HCT116 (cell line): Measurements from ENCODE around the gene INSYN2A. TPM values are rescaled to one million over a fixed set of nuclear protein-coding genes. Genes with fewer than 3 reads are reported as not detected.

Experiments
- ATAC-seq: fragments of 200-7000 bp; cut with Tn5 transposase; 2 replicates; pipeline ENCODE4 v1.9.1; 2020; ENCODE audit warnings: mild to moderate bottlenecking, moderate library complexity
- BruUV-seq: library from RNA; stranded (reverse); fragments of 400-500 nt; replicated peaks from 2 replicates; lab custom pipeline; 2021; lab: Mats Ljungman, UMichigan
- CTCF ChIA-PET: fragments of 300-600 bp; sonication (Branson Sonifier 250); formaldehyde crosslinking; loops from one replicate; lab custom pipeline; 2021; ENCODE audit warnings: antibody characterized with exemption; lab: Charles Lee
- POLR2A ChIA-PET: fragments of 300-600, 350-600 bp; sonication (Branson Sonifier 250); formaldehyde crosslinking; loops from one replicate; lab custom pipeline; 2021; ENCODE audit warnings: antibody characterized with exemption; lab: Charles Lee
- RAD21 ChIA-PET, 2 experiments: fragments of 300-600 bp; sonication (Branson Sonifier 250); formaldehyde crosslinking; loops; one replicate each; lab custom pipeline; 2023; ENCODE audit warnings: low total read pairs in 2 of 2; ENCODE audit not compliant: uncharacterized antibody in 2 of 2, unreplicated experiment in 2 of 2, low non-redundant PET in 1 of 2; lab: Charles Lee
- DNase-seq: peaks from one replicate; pipeline ENCODE4 v3.0.0-alpha.2; 2010; ENCODE audit warnings: low read depth, low spot score
- H2AFZ ChIP-seq: fragments of 200-600 bp; shearing (Covaris generic), sonication (generic); 2 replicates; pipeline ENCODE4 v1.6.1; 2017; ENCODE audit warnings: low read depth, mixed run types, mixed read lengths, antibody characterized with exemption, low read length; ENCODE audit not compliant: poor library complexity, severe bottlenecking
- H3K27ac ChIP-seq: 2 replicates; pipeline ENCODE4 v1.5.1; 2012; ENCODE audit warnings: low read depth, low read length
- H3K27me3 ChIP-seq: fragments of 200-600 bp; sonication (generic); 2 replicates; pipeline ENCODE4 v1.6.1; 2016; ENCODE audit warnings: mixed run types, low read length, mixed read lengths; ENCODE audit not compliant: insufficient read depth
- H3K36me3 ChIP-seq, 2 experiments: fragments of 200-500 bp in 1 of 2; fragments of 200-600 bp in 1 of 2; sonication (Bioruptor generic) in 1 of 2; sonication (generic) in 1 of 2; 2 replicates each; pipeline versions ENCODE4 v1.5.1 to v1.6.1; 2014 to 2016; ENCODE audit warnings: low read length in 2 of 2, inconsistent platforms in 1 of 2, mixed read lengths in 1 of 2, mixed run types in 1 of 2; ENCODE audit not compliant: insufficient read depth in 2 of 2, control insufficient read depth in 1 of 2
- H3K4me1 ChIP-seq, 2 experiments: fragments of 200-600 bp in 1 of 2; sonication (generic) in 1 of 2; 2 replicates each; pipeline versions ENCODE4 v1.5.1 to v1.6.1; 2012 to 2017; ENCODE audit warnings: low read length in 2 of 2, inconsistent platforms in 1 of 2, mild to moderate bottlenecking in 1 of 2, mixed read lengths in 1 of 2, mixed run types in 1 of 2, moderate library complexity in 1 of 2; ENCODE audit not compliant: insufficient read depth in 2 of 2, control insufficient read depth in 1 of 2
- H3K4me2 ChIP-seq: fragments of 200-600 bp; sonication (generic); 2 replicates; pipeline ENCODE4 v1.6.1; 2017; ENCODE audit warnings: mixed run types, low read length, mixed read lengths
- H3K4me3 ChIP-seq, 2 experiments: fragments of 200-600 bp in 1 of 2; sonication (generic) in 1 of 2; replicated peaks in 1 of 2; 2 replicates each; pipeline ENCODE4 v1.5.1; 2011 to 2016; ENCODE audit warnings: low read length in 2 of 2, control low read depth in 1 of 2, low read depth in 1 of 2, mild to moderate bottlenecking in 1 of 2, mixed read lengths in 1 of 2, mixed run types in 1 of 2
- H3K79me2 ChIP-seq: fragments of 200-600 bp; sonication (generic); 2 replicates; pipeline ENCODE4 v1.6.1; 2017; ENCODE audit warnings: mild to moderate bottlenecking, mixed run types, low read length, moderate library complexity, mixed read lengths; ENCODE audit not compliant: insufficient read depth
- H3K9ac ChIP-seq: fragments of 200-600 bp; sonication (generic); 2 replicates; pipeline ENCODE4 v1.6.1; 2016; ENCODE audit warnings: low read length, mixed read lengths
- H3K9me2 ChIP-seq: fragments of 200-600 bp; sonication (generic), shearing (Covaris generic); 2 replicates; pipeline ENCODE4 v1.6.1; 2017; ENCODE audit warnings: mixed run types, mild to moderate bottlenecking, moderate library complexity; ENCODE audit not compliant: insufficient read depth
- H3K9me3 ChIP-seq, 2 experiments: fragments of 200-500 bp in 1 of 2; fragments of 200-600 bp in 1 of 2; sonication (Bioruptor generic) in 1 of 2; sonication (generic) in 1 of 2; 2 replicates each; pipeline ENCODE4 v1.6.1; 2014 to 2017; ENCODE audit warnings: low read length in 2 of 2, mixed read lengths in 2 of 2, inconsistent platforms in 1 of 2, low read depth in 1 of 2, mild to moderate bottlenecking in 1 of 2, mixed run types in 1 of 2, moderate library complexity in 1 of 2; ENCODE audit not compliant: control insufficient read depth in 1 of 2, insufficient read depth in 1 of 2
- H4K20me1 ChIP-seq: fragments of 200-600 bp; sonication (generic), shearing (Covaris generic); 2 replicates; pipeline ENCODE4 v1.6.1; 2017; ENCODE audit warnings: mixed run types, mild to moderate bottlenecking, moderate library complexity; ENCODE audit not compliant: insufficient read depth
- ATF3 ChIP-seq: IDR thresholded peaks from 2 replicates; pipeline ENCODE4 v1.6.1; 2012
- CBX3 ChIP-seq: IDR thresholded peaks from 2 replicates; pipeline ENCODE4 v1.6.1; 2012; ENCODE audit warnings: low read depth
- CEBPB ChIP-seq: IDR thresholded peaks from 2 replicates; pipeline ENCODE4 v1.6.1; 2012; ENCODE audit warnings: low read depth
- EGR1 ChIP-seq: IDR thresholded peaks from 2 replicates; pipeline ENCODE4 v1.6.1; 2012; ENCODE audit warnings: low read depth
- ELF1 ChIP-seq: IDR thresholded peaks from 2 replicates; pipeline ENCODE4 v1.6.1; 2012; ENCODE audit warnings: low read depth, borderline replicate concordance
- EZH2 ChIP-seq: fragments of 200-600 bp; sonication (generic); IDR thresholded peaks from 2 replicates; pipeline ENCODE4 v1.6.1; 2017; ENCODE audit warnings: antibody characterized with exemption, mixed run types
- FOSL1 ChIP-seq: IDR thresholded peaks from 2 replicates; pipeline ENCODE4 v1.6.1; 2012; ENCODE audit warnings: low read depth
- JUND ChIP-seq: IDR thresholded peaks from 2 replicates; pipeline ENCODE4 v1.6.1; 2012
- MAX ChIP-seq: IDR thresholded peaks from 2 replicates; pipeline ENCODE4 v1.6.1; 2012
- POLR2A ChIP-seq: IDR thresholded peaks from 2 replicates; pipeline ENCODE4 v1.7.0; 2011; ENCODE audit warnings: borderline replicate concordance; ENCODE audit not compliant: insufficient read depth, insufficient read length; ENCODE audit errors: extremely low read depth
- POLR2AphosphoS5 ChIP-seq: IDR thresholded peaks from 2 replicates; pipeline ENCODE4 v1.6.1; 2011; ENCODE audit warnings: mild to moderate bottlenecking, low read depth, low read length, moderate library complexity
- RAD21 ChIP-seq: IDR thresholded peaks from 2 replicates; pipeline ENCODE4 v1.6.1; 2012; ENCODE audit warnings: low read depth, mild to moderate bottlenecking
- SP1 ChIP-seq: IDR thresholded peaks from 2 replicates; pipeline ENCODE4 v1.6.1; 2012; ENCODE audit warnings: low read depth
- TCF7L2 ChIP-seq: IDR thresholded peaks from 2 replicates; pipeline ENCODE4 v1.7.0; 2011; ENCODE audit warnings: borderline replicate concordance, inconsistent platforms; ENCODE audit not compliant: insufficient read depth, insufficient read length; ENCODE audit errors: extremely low read depth
- YY1 ChIP-seq: IDR thresholded peaks from 2 replicates; pipeline ENCODE4 v1.6.1; 2011; ENCODE audit warnings: low read length, low read depth, moderate library complexity, mild to moderate bottlenecking; ENCODE audit not compliant: insufficient replicate concordance; ENCODE audit errors: extremely low read depth
- ZBTB33 ChIP-seq: IDR thresholded peaks from 2 replicates; pipeline ENCODE4 v1.6.1; 2011; ENCODE audit warnings: mild to moderate bottlenecking, low read length, moderate library complexity; ENCODE audit not compliant: insufficient replicate concordance; ENCODE audit errors: extremely low read depth
- ZFX ChIP-seq: fragments of 450-650 bp; IDR thresholded peaks from 2 replicates; pipeline ENCODE4 v1.6.1; 2017
- ZNF274 ChIP-seq: fragments of 200-500 bp; sonication (Bioruptor generic); IDR thresholded peaks from 2 replicates; pipeline ENCODE4 v1.6.1; 2014; ENCODE audit warnings: mild to moderate bottlenecking, low read depth, low read length, inconsistent platforms
- intact Hi-C: fragments of 100-400 bp; cut with micrococcal nuclease; formaldehyde crosslinking; loops from 2 replicates; pipeline ENCODE4 v1.10.0; 2022
- total RNA-seq: library from RNA; stranded (reverse); gene quantifications from one replicate; pipeline ENCODE4 v1.2.1, GENCODE V29; 2021; ENCODE audit not compliant: unreplicated experiment

Gene INSYN2A
- total RNA-seq, 1 experiment from 2014 or later, result not detected

- Histone ChIP-seq H3K79me2 (no peaks in the 10 kb centered on the region), H3K9ac (no peak overlapping the region), H3K27ac (no peak overlapping the region), H3K4me2 (no peak overlapping the region), H3K4me3 (no peak overlapping the region), H3K9me2 (no peaks in the 10 kb centered on the region), H3K27me3 (no peaks in the 10 kb centered on the region), H4K20me1 (no peaks in the 10 kb centered on the region), H3K4me1 (peaks cover 4 to 6% of the 10 kb centered on the region in 2 experiments; a peak in 2 of 4 replicates), H3K9me3 (no peaks in the 10 kb centered on the region), H2AFZ (no peak overlapping the region)
- ChIA-PET POLR2A (no interaction called here), RAD21 (no interaction called here), CTCF (no interaction called here)
- ATAC-seq (no peak), DNase-seq (no peak)
- intact Hi-C loops, result no loop called here
- TF ChIP-seq POLR2AphosphoS5, result no peak
- no peak for TF ChIP-seq ATF3
- TF ChIP-seq SP1, result no peak
- no peak for TF ChIP-seq POLR2A
- TF ChIP-seq, all 23 proteins: peak for 0
- no peaks in the 10 kb centered on the region for H3K36me3 ChIP-seq
- no TSS peak for BruUV-seq
These were observed 31.9 kb upstream of the INSYN2A start for GRCh38 chr10:127228195-127228787.

- intact Hi-C loops, result no loop called here
- CTCF ChIA-PET, result no interaction called here
- Histone ChIP-seq H2AFZ (no peak overlapping the region), H3K27ac (no peak overlapping the region), H3K4me1 (peaks cover 4 to 6% of the 10 kb centered on the region in 2 experiments; a peak in 2 of 4 replicates), H3K9me2 (no peaks in the 10 kb centered on the region), H3K9ac (no peak overlapping the region), H3K79me2 (no peaks in the 10 kb centered on the region), H3K36me3 (no peaks in the 10 kb centered on the region), H3K27me3 (no peaks in the 10 kb centered on the region), H3K4me2 (no peak overlapping the region), H3K4me3 (no peak overlapping the region), H3K9me3 (no peaks in the 10 kb centered on the region), H4K20me1 (no peaks in the 10 kb centered on the region)
- no TSS peak for BruUV-seq
- DNase-seq (no peak), ATAC-seq (no peak)
- TF ChIP-seq RAD21, result no peak
- no peak for TF ChIP-seq ZNF274
- no peak for TF ChIP-seq ZFX
- no peak for TF ChIP-seq ELF1
- TF ChIP-seq POLR2A, result no peak
- no peak for TF ChIP-seq ZBTB33
- no peak for TF ChIP-seq POLR2AphosphoS5
- no peak for TF ChIP-seq CEBPB
- TF ChIP-seq EGR1, result no peak
- TF ChIP-seq EZH2, result no peak
- TF ChIP-seq TCF7L2, result no peak
- no peak for TF ChIP-seq FOSL1
- no peak for TF ChIP-seq MAX
- TF ChIP-seq CBX3, result no peak
- TF ChIP-seq YY1, result no peak
- no peak for TF ChIP-seq JUND
- POLR2A ChIA-PET, result no interaction called here
- RAD21 ChIA-PET, result no interaction called here
These were observed 31.3 kb upstream of the INSYN2A start for GRCh38 chr10:127227663-127228062.
